ENCODE results near the gene SLC4A8. TPM values are rescaled to one million over a fixed set of nuclear protein-coding genes. Genes with fewer than 3 reads are reported as not detected.
A peak's percentile ranks its signal among the peaks of the same experiment; 100 is the strongest.

Gene SLC4A8
- total RNA-seq (2014; rRNA removed) (3.3 and 4.2 TPM in 2 replicates), Bru-seq, nascent RNA (percentile 54 among the genes with signal in this experiment), BruChase-seq, experiment 1, labeled RNA remaining after a 6-hour chase (percentile 55 among the genes with signal in this experiment), BruChase-seq, experiment 2, labeled RNA remaining after a 2-hour chase (percentile 54 among the genes with signal in this experiment)
- long read RNA-seq, partial matches to known transcripts = 0 of 7 reads
- long read RNA-seq, other reads (novel, unspliced or antisense) = 7 of 7 reads

DNA sequence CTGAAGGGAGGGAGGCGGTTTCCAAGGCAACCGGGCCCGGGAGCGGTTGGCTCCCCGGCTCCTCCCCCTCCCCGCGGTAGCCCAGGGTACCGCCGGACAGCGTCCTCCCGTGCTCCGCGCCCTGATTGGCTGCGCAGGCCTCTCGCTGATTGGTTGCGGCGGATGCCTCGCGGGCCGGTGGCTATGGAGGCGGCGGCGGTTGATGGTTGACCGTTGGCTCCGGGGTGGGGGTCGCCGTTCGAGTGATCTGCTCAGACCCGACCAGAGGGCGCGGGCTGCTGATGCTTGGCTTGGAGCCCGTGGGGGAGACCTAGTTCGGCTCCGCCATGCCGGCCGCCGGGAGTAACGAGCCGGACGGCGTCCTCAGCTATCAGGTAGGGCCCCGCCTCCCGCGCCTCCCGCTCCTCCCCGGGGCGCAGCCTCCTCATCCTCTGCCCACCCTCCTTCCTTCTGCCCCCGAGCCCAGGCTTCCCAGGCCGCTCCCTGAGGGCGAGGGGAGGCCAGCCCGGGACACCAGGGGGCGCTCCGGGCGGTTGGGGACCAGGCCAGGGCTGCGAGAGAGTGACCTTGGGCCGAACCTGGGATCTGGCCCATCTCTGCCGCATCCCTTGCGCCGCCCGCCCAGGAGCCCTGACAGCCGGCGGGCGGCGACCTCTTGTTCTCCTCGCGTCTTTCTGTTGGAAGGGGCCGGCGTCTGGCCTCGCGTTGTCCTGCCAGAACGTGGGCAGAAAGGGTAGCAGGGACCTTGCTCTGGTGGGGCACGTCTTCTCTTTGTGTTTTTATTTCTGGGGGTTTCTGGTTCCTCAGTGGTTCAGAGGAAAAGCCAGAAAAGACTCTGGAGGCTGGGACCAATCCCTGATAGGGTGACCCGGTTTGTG, at the start of gene SLC4A8:
Gene SLC4A8, plus strand, starts transcription at position 170 of the 878 bp plus-strand sequence. Its CDS starts 157 bp downstream, at position 327.
- TF ChIP-seq EZH2 (IDR thresholded peaks at IDR 0.05; ENCODE audit: low read length, unreplicated experiment) = no peak
- TF ChIP-seq, protein P1, sequence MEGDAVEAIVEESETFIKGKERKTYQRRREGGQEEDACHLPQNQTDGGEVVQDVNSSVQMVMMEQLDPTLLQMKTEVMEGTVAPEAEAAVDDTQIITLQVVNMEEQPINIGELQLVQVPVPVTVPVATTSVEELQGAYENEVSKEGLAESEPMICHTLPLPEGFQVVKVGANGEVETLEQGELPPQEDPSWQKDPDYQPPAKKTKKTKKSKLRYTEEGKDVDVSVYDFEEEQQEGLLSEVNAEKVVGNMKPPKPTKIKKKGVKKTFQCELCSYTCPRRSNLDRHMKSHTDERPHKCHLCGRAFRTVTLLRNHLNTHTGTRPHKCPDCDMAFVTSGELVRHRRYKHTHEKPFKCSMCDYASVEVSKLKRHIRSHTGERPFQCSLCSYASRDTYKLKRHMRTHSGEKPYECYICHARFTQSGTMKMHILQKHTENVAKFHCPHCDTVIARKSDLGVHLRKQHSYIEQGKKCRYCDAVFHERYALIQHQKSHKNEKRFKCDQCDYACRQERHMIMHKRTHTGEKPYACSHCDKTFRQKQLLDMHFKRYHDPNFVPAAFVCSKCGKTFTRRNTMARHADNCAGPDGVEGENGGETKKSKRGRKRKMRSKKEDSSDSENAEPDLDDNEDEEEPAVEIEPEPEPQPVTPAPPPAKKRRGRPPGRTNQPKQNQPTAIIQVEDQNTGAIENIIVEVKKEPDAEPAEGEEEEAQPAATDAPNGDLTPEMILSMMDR (conservative IDR thresholded peaks at IDR 0.05; ENCODE audit: low read depth, low read length) = peak; percentile 84
- TF ChIP-seq EZH2phosphoT487 (IDR thresholded peaks at IDR 0.05; ENCODE audit: borderline replicate concordance, low read length) = no peak
- Histone ChIP-seq H4K20me1 (ENCODE audit: low read length) (no peaks in the 10 kb centered on the region), H3K9me2 (replicated peaks; ENCODE audit: low read length) (no peaks in the 10 kb centered on the region), H3K27me3 (ENCODE audit: low read length) (no peaks in the 10 kb centered on the region), H2AFZ (ENCODE audit: low read length) (peak within 1 kb of the TSS; percentile 76), H3K4me1 (ENCODE audit: insufficient read depth, low read length) (peaks cover 13% of the 10 kb centered on the region), H3F3A (ENCODE audit: low read length, unreplicated experiment) (no peaks in the 10 kb centered on the region), H3K4me2 (ENCODE audit: low read length) (peak within 1 kb of the TSS; percentile 83), H3K27ac (ENCODE audit: low read length) (no peak within 1 kb of the TSS), H3K9ac (ENCODE audit: low read length) (no peak within 1 kb of the TSS), H3K4me3 (ENCODE audit: low read length) (peak within 1 kb of the TSS; percentile 75), H3K9me3 (ENCODE audit: low read length) (no peaks in the 10 kb centered on the region), H3K36me3 (ENCODE audit: low read depth, low read length) (no peaks in the 10 kb centered on the region), H3K79me2 (ENCODE audit: low read length) (no peaks in the 10 kb centered on the region)
- intact Hi-C loops (cut with micrococcal nuclease) = loop anchor here (1.0 to 5.0 kb wide), 2 partner anchors 53 to 107 kb away; no protein-coding TSS in a partner anchor
- CTCF ChIA-PET = interaction anchor here (0.7 to 1.3 kb wide), 2 partner anchors 53 to 210 kb away, joined by 3 to 6 read pairs; no protein-coding TSS in a partner anchor
- DNase-seq (peak; percentile 84), ATAC-seq (peak; percentile 94)
- BruUV-seq (replicated peaks) = no TSS peak
- POLR2A ChIA-PET (ENCODE audit: unreplicated experiment) = no interaction called here

- H3K4me1 ChIP-seq (ENCODE audit: insufficient read depth, low read length) = peaks cover 32% of the 10 kb centered on the region
- ATAC-seq = no peak
- H3K9me2 ChIP-seq (replicated peaks; ENCODE audit: low read length) = no peaks in the 10 kb centered on the region
- no peak for DNase-seq
- H3K27me3 ChIP-seq (ENCODE audit: low read length) = no peaks in the 10 kb centered on the region
- no peaks in the 10 kb centered on the region for H3K9me3 ChIP-seq (ENCODE audit: low read length)
- no peak overlapping the region for H3K4me2 ChIP-seq (ENCODE audit: low read length)
- BruUV-seq (replicated peaks) = no TSS peak
- no peak overlapping the region for H3K27ac ChIP-seq (ENCODE audit: low read length)
- POLR2A ChIA-PET (ENCODE audit: unreplicated experiment) = no interaction called here
- CTCF ChIA-PET = interaction anchor here (0.5 kb wide), 1 partner anchor 44 kb away, joined by 3 read pairs; no protein-coding TSS in a partner anchor
- H3K4me3 ChIP-seq (ENCODE audit: low read length) = no peak overlapping the region
- H3K79me2 ChIP-seq (ENCODE audit: low read length) = peaks cover 8% of the 10 kb centered on the region
- H4K20me1 ChIP-seq (ENCODE audit: low read length) = no peaks in the 10 kb centered on the region
- TF ChIP-seq EZH2 (IDR thresholded peaks at IDR 0.05; ENCODE audit: low read length, unreplicated experiment) = no peak
- no peak for TF ChIP-seq EZH2phosphoT487 (IDR thresholded peaks at IDR 0.05; ENCODE audit: borderline replicate concordance, low read length)
- TF ChIP-seq, protein P1 (conservative IDR thresholded peaks at IDR 0.05; ENCODE audit: low read depth, low read length) = no peak
- H3F3A ChIP-seq (ENCODE audit: low read length, unreplicated experiment) = peaks cover 12% of the 10 kb centered on the region
- H3K36me3 ChIP-seq (ENCODE audit: low read depth, low read length) = peaks cover 69% of the 10 kb centered on the region
- intact Hi-C loops (cut with micrococcal nuclease) = loop anchor here (5.0 kb wide), 1 partner anchor 47 kb away; the partner anchor contains the start of gene SLC4A8
- H3K9ac ChIP-seq (ENCODE audit: low read length) = no peak overlapping the region
- H2AFZ ChIP-seq (ENCODE audit: low read length) = no peak overlapping the region
Measured at GRCh38 chr12:51374856-51375255, 49.8 kb upstream of the SLC4A8 start.
